Transverse colon (tissue), 4 donors: ENCODE data around the gene FOXI3. TPM values are rescaled to one million over a fixed set of nuclear protein-coding genes. Genes with fewer than 3 reads are reported as not detected.
"Not testable (repeated sequence)": the region's sequence is repeated elsewhere in the genome, so short reads cannot be mapped to it uniquely, and the experiment has no call there.

Experiments
- DNase-seq: peaks from one replicate; pipeline ENCODE4 v3.0.0-alpha.2; 2019
- H3K27ac ChIP-seq, 4 donors: fragments of 200-600 bp; sonication (generic); 2 replicates each; pipeline ENCODE4 v1.5.1; 2016 to 2018; ENCODE audit warnings: inconsistent platforms in 4 of 4
- H3K27me3 ChIP-seq: fragments of 200-600 bp; sonication (generic); 2 replicates; pipeline ENCODE4 v1.5.1; 2017; ENCODE audit warnings: inconsistent platforms
- H3K36me3 ChIP-seq, 4 donors: fragments of 200-600 bp; sonication (generic); 2 replicates each; pipeline ENCODE4 v1.5.1; 2017 to 2019; ENCODE audit warnings: inconsistent platforms in 4 of 4
- H3K4me1 ChIP-seq, 4 donors: fragments of 200-600 bp; sonication (generic); 2 replicates each; pipeline ENCODE4 v1.5.1; 2017 to 2020; ENCODE audit warnings: inconsistent platforms in 4 of 4
- H3K4me3 ChIP-seq, 4 donors: fragments of 200-600 bp; sonication (generic); 1 replicate in 1 of 4; 2 replicates in 3 of 4; pipeline versions ENCODE4 v1.5.1 to v1.6.1; 2017 to 2019; ENCODE audit warnings: inconsistent platforms in 4 of 4
- H3K9me3 ChIP-seq, 2 donors: fragments of 200-600 bp; sonication (generic); 2 replicates each; pipeline ENCODE4 v1.5.1; 2017 to 2019; ENCODE audit warnings: inconsistent platforms in 2 of 2
- EP300 ChIP-seq: sonication (generic); formaldehyde crosslinking; IDR thresholded peaks from one replicate; pipeline ENCODE4 v1.6.1; 2017; ENCODE audit warnings: antibody characterized with exemption, low read depth
- POLR2A ChIP-seq: fragments of 450-650 bp; IDR thresholded peaks from one replicate; pipeline ENCODE4 v1.6.1; 2016; ENCODE audit warnings: antibody characterized with exemption, mild to moderate bottlenecking, moderate library complexity
- POLR2AphosphoS5 ChIP-seq, 3 donors: sonication (generic); formaldehyde crosslinking; IDR thresholded peaks; one replicate each; pipeline ENCODE4 v1.6.1; 2016; ENCODE audit warnings: antibody characterized with exemption in 3 of 3
- WGBS, 2 donors: methylation state at CpG; one replicate each; pipeline ENCODE4 v1.1.5; 2018; ENCODE audit warnings: low coverage in 1 of 2; 5-methylcytosine and 5-hydroxymethylcytosine counted together
- in situ Hi-C, 4 donors: fragments of 200-750 bp; cut with MboI; loops; one replicate each; pipeline versions ENCODE4 v1.15.0 to v1.15.1; 2017; ENCODE audit warnings: low sequenced_read_pairs in 3 of 4, low pct_ligation_motif_present in 1 of 4, low pct_unique_long_range_greater_than_20kb in 1 of 4
- intact Hi-C: fragments of 100-400 bp; cut with DNase I; formaldehyde crosslinking; loops from one replicate; pipeline ENCODE4 v1.15.1; 2023; ENCODE audit warnings: low total_unique reads
- total RNA-seq, 4 donors: library from RNA; depleted of rRNA; stranded (reverse); fragments of >200 nt; gene quantifications; one replicate each; pipeline ENCODE4 v1.1.0, GENCODE V29; 2016
- TF ChIP-seq, protein P1 (sequence below), 5 experiments: fragments of 200-600 bp in 3 of 5; fragments of 450-650 bp in 2 of 5; sonication (generic) in 3 of 5; IDR thresholded peaks; 1 replicate in 2 of 5; 2 replicates in 3 of 5; pipeline ENCODE4 v1.5.1; 2016 to 2017; ENCODE audit warnings: antibody characterized with exemption in 5 of 5, inconsistent platforms in 3 of 5, mild to moderate bottlenecking in 2 of 5, moderate library complexity in 1 of 5

The FOXI3 gene
- total RNA-seq, 4 donors from 2014 or later = not detected

DNA sequence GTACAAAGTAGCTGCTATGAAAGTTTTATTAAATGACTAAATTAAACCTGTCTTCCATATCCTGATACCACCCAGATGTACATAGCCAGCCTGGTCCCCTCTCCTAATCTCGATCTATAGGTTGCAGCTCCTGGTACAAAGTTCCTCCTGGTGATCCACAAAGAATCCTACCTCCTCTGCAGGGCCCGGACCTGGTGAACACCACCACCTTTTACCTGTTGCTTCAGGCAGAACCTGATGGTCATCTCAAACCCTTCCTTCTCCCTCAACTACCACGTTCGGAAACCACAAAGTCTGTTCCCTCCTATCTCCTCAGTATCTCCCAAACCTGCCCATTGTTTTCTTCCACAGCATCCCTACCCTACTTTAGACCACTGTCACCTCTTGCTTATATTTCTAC, 15.5 kb downstream of the FOXI3 start:
- whole genome bisulfite sequencing, 2 donors = 76 to 84% methylated on average over 2 to 4 of the region's 4 CpGs
- H3K36me3 ChIP-seq = no peaks in the 10 kb centered on the region
- TF ChIP-seq, protein P1, sequence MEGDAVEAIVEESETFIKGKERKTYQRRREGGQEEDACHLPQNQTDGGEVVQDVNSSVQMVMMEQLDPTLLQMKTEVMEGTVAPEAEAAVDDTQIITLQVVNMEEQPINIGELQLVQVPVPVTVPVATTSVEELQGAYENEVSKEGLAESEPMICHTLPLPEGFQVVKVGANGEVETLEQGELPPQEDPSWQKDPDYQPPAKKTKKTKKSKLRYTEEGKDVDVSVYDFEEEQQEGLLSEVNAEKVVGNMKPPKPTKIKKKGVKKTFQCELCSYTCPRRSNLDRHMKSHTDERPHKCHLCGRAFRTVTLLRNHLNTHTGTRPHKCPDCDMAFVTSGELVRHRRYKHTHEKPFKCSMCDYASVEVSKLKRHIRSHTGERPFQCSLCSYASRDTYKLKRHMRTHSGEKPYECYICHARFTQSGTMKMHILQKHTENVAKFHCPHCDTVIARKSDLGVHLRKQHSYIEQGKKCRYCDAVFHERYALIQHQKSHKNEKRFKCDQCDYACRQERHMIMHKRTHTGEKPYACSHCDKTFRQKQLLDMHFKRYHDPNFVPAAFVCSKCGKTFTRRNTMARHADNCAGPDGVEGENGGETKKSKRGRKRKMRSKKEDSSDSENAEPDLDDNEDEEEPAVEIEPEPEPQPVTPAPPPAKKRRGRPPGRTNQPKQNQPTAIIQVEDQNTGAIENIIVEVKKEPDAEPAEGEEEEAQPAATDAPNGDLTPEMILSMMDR (IDR thresholded peaks at IDR 0.05) = no peak
- TF ChIP-seq EP300 (no peak), POLR2AphosphoS5 (IDR thresholded peaks at IDR 0.05) (no peak), POLR2A (no peak)
- H3K4me3 ChIP-seq = no peak overlapping the region
- H3K27ac ChIP-seq = no peak overlapping the region
- no peak for DNase-seq
- peaks cover 3% of the 10 kb centered on the region for H3K27me3 ChIP-seq
- in situ Hi-C loops (no loop called here), intact Hi-C loops (no loop called here)
- H3K4me1 ChIP-seq = no peaks in the 10 kb centered on the region
- H3K9me3 ChIP-seq = no peaks in the 10 kb centered on the region

DNA sequence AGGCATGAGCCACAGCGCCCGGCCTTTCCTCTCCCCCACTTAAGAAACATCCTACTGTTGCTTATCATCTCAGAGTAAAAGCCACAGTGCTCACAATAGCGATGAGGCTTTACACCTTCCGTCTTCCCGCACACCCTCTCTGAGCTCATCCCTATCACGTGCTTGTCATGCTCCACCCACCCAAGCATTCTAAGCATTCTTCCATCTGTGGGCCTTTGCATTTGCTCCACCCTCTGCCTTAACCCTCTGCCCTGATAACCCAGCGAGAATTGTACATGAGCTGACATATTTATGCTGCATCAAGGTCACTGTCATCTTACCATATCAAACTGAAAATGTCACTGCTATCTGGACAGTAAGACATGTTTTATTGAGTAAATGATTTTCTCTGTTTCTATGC, 22.6 kb downstream of the FOXI3 start:
- no peak for DNase-seq
- no peaks in the 10 kb centered on the region for H3K9me3 ChIP-seq
- intact Hi-C loops = no loop called here
- H3K4me3 ChIP-seq = no peak overlapping the region
- in situ Hi-C loops = no loop called here
- no peaks in the 10 kb centered on the region for H3K4me1 ChIP-seq
- no peaks in the 10 kb centered on the region for H3K36me3 ChIP-seq
- 84 to 96% methylated on average over 4 to 7 of the region's 7 CpGs for WGBS, 2 donors
- H3K27ac ChIP-seq = no peak overlapping the region
- no peaks in the 10 kb centered on the region for H3K27me3 ChIP-seq
- TF ChIP-seq EP300 = no peak
- TF ChIP-seq, protein P1 (IDR thresholded peaks at IDR 0.05) = no peak

DNA sequence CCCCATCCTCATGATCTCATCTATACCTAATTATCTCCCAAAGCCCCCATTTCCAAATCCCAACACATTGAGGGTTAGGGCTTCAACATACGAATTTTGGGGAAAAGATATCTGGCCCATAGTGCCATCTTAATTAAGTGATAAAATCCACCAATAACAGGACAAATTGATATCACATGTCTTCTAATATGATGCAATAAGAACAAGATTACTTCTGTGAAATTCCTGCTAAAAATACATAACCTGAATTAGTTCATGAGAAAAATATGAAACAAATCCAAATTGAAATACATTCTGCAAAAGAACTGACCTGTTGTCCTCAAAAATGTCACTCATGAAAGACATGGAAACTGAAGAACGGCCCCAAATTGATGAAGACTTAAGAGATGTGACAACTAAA, 28.8 kb downstream of the FOXI3 start:
- WGBS, 2 donors = 50 to 56% methylated on average over 1 to 2 of the region's 2 CpGs
- intact Hi-C loops (no loop called here), in situ Hi-C loops (no loop called here)
- Histone ChIP-seq H3K36me3 (no peaks in the 10 kb centered on the region), H3K27ac (no peak overlapping the region), H3K27me3 (no peaks in the 10 kb centered on the region), H3K9me3 (no peaks in the 10 kb centered on the region), H3K4me1 (no peaks in the 10 kb centered on the region), H3K4me3 (no peak overlapping the region)
- no peak for DNase-seq
- TF ChIP-seq POLR2A = no peak

DNA sequence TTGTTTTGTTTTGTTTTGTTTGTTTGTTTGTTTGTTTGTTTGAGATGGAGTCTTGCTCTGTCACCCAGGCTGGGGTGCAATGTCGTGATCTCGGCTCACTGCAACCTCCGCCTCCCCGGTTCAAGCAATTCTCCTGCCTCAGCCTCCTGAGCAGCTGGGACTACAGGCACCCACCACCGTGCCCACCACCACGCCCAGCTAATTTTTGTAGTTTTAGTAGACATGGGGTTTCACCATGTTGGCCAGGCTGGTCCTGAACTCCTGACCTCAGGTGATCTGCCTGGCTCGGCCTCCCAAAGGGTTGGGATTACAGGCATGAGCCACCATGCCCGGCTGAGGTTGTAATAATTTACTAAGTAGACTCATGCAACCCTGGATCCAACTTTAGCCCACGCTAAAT, 33.4 kb downstream of the FOXI3 start:
- H3K27ac ChIP-seq, DNase-seq, H3K4me3 ChIP-seq, H3K27me3 ChIP-seq, intact Hi-C loops, H3K4me1 ChIP-seq, H3K9me3 ChIP-seq, in situ Hi-C loops, H3K36me3 ChIP-seq: not testable (repeated sequence)
- WGBS, 2 donors = 75 to 80% methylated on average over 3 to 9 of the region's 9 CpGs

DNA sequence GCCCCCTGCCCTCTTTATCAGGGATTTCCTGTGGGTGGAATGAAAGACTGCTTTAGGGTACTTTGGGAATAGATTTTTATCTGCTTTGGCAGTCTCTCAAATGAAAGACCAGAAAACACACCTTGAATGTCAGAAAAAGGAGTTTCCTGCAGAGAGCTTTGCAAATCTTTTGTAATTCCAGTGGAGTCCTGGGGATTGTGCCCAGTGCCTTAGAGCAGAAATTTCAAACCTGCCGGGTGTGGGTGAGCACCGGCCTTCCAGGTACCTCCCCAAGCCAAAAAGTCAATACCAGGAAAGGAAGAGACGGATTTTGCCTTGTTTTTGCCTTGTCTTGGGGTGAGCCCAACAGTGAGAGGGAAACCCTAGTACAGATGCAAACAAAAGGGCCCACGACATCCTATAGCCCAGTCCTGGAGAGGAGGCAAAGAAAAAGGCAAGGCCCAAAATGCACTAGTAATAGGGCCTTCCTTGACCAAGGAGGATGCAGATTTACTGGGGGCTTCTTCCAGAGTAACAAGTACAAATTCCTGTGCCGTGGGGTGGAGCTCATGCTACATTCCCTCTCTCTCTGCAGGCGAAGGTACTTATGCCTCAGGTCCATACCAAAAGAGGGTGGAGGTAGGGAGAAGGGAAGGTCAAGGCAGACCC, 36.4 kb downstream of the FOXI3 start:
- Histone ChIP-seq H3K36me3 (no peaks in the 10 kb centered on the region), H3K4me1 (no peaks in the 10 kb centered on the region), H3K27ac (no peak overlapping the region), H3K27me3 (no peaks in the 10 kb centered on the region), H3K9me3 (no peaks in the 10 kb centered on the region), H3K4me3 (no peak overlapping the region)
- intact Hi-C loops (no loop called here), in situ Hi-C loops (no loop called here)
- DNase-seq = no peak
- 49 to 51% methylated on average over 4 to 6 of the region's 6 CpGs for WGBS, 2 donors
- TF ChIP-seq POLR2AphosphoS5 (IDR thresholded peaks at IDR 0.05) (no peak), EP300 (no peak), POLR2A (no peak)
- TF ChIP-seq, protein P1 (IDR thresholded peaks at IDR 0.05) = no peak

DNA sequence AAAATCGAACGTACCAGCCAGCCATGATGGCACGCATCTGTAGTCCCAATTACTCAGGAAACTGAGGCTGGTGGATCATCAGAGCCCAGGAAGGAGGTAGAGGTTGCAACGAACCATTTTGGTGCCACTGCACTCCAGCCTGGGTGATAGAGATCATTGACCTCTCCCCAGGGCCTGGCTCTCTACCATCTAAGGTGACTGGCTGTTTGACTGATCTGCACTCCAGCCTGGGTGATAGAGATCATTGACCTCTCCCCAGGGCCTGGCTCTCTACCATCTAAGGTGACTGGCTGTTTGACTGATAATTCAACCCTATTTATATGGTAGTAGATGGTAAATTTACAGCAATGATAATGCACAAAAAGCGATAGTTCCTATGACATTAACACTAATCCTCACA, 43.6 kb downstream of the FOXI3 start:
- in situ Hi-C loops, H3K36me3 ChIP-seq, H3K27ac ChIP-seq, H3K27me3 ChIP-seq, H3K9me3 ChIP-seq, intact Hi-C loops, H3K4me3 ChIP-seq, H3K4me1 ChIP-seq, DNase-seq: not testable (repeated sequence)
- 89 to 100% methylated on average over 1 to 5 of the region's 5 CpGs for WGBS, 2 donors
